Glutamatergic neuron (in vitro differentiated cells): Measurements from ENCODE around the gene NPTXR. TPM values are rescaled to one million over a fixed set of nuclear protein-coding genes. Genes with fewer than 3 reads are reported as not detected.
A peak's percentile ranks its signal among the peaks of the same experiment; 100 is the strongest.

Experiments used
- DNase-seq: peaks from one replicate; pipeline ENCODE4 v3.0.0; 2022
- H3K27ac Mint-ChIP-seq: one replicate; pipeline ENCODE4 v1.8.0; 2020; ENCODE audit warnings: mild to moderate bottlenecking, mixed read lengths, inconsistent platforms; ENCODE audit not compliant: unreplicated experiment
- H3K27me3 Mint-ChIP-seq: one replicate; pipeline ENCODE4 v1.8.0; 2020; ENCODE audit warnings: mild to moderate bottlenecking, moderate library complexity, mixed read lengths, inconsistent platforms; ENCODE audit not compliant: unreplicated experiment
- H3K36me3 Mint-ChIP-seq: one replicate; pipeline ENCODE4 v1.8.0; 2020; ENCODE audit warnings: mild to moderate bottlenecking, mixed read lengths, inconsistent platforms; ENCODE audit not compliant: unreplicated experiment
- H3K4me1 Mint-ChIP-seq: one replicate; pipeline ENCODE4 v1.8.0; 2020; ENCODE audit warnings: mild to moderate bottlenecking, low read depth, mixed read lengths, inconsistent platforms; ENCODE audit not compliant: unreplicated experiment
- H3K4me3 Mint-ChIP-seq: one replicate; pipeline ENCODE4 v1.8.0; 2020; ENCODE audit warnings: mild to moderate bottlenecking, mixed read lengths, inconsistent platforms; ENCODE audit not compliant: unreplicated experiment
- H3K9me3 Mint-ChIP-seq: one replicate; pipeline ENCODE4 v1.8.0; 2020; ENCODE audit warnings: mild to moderate bottlenecking, moderate library complexity, mixed read lengths, inconsistent platforms; ENCODE audit not compliant: unreplicated experiment
- CTCF ChIP-seq: fragments of 200-600 bp; sonication (generic); IDR thresholded peaks from one replicate; pipeline ENCODE4 v1.5.0; 2021; ENCODE audit not compliant: partially characterized antibody, unreplicated experiment
- total RNA-seq: library from RNA; stranded (reverse); fragmentation: NEBNext Ultra II Directional; extraction: Animal tissue kit (Norgen Biotek cat#: 25700); gene quantifications from one replicate; pipeline ENCODE4 v1.2.1, GENCODE V29; 2021; ENCODE audit not compliant: unreplicated experiment

The NPTXR gene
- total RNA-seq, 1 donor from 2014 or later = 9.2 TPM

DNA sequence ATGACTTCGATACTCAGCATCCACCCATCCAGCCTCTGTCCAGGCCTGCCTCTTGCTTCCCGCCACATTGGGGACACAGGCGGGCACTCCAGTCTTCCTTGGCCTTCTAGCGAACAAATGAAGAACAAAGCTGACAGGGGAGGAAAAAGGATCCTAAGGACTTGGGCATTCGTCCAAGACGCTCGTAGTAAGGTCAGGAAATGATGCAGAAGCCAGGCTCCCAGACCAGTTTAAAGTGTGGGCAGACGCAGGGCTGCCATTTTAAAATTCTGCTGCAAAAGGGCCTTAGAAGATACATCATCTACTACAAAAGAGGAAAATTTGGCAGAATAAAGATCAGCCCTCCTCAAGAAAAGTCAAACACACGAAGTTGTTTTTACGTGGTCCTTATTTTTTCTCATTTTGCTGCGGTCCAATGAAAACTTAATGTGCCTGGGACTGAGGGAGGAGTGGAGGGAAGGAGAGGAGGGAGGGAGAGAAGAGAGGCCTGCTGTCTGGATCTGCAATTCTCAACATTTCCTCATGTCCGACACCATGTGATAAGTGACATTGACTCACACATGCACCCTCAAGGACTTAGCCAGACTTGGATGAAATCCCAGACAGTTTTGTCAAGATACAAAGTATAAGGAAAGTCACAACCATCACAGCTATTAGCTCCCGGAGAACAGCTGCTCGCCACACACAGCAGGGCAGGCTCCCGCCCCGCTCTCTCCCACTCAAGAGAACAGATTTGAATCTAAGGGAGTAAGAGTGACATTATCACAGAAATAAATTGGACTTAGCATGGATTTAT, 55.6 kb downstream of the NPTXR start:
- no peak for DNase-seq
- no peak overlapping the region for H3K27ac Mint-ChIP-seq
- no peaks in the 10 kb centered on the region for H3K36me3 Mint-ChIP-seq
- no peak for TF ChIP-seq CTCF
- peaks cover 2% of the 10 kb centered on the region for H3K27me3 Mint-ChIP-seq
- H3K4me3 Mint-ChIP-seq = no peak overlapping the region
- H3K4me1 Mint-ChIP-seq = peaks cover 10% of the 10 kb centered on the region
- H3K9me3 Mint-ChIP-seq = peaks cover 1% of the 10 kb centered on the region

- no peak for DNase-seq
- peaks cover 2% of the 10 kb centered on the region for H3K27me3 Mint-ChIP-seq
- H3K4me1 Mint-ChIP-seq = peaks cover 18% of the 10 kb centered on the region
- H3K36me3 Mint-ChIP-seq = peaks cover 8% of the 10 kb centered on the region
- H3K27ac Mint-ChIP-seq = no peak overlapping the region
- no peak for TF ChIP-seq CTCF
- peaks cover 1% of the 10 kb centered on the region for H3K9me3 Mint-ChIP-seq
- H3K4me3 Mint-ChIP-seq = no peak overlapping the region
Measured at GRCh38 chr22:38786631-38787030, 57.2 kb downstream of the NPTXR start.

DNA sequence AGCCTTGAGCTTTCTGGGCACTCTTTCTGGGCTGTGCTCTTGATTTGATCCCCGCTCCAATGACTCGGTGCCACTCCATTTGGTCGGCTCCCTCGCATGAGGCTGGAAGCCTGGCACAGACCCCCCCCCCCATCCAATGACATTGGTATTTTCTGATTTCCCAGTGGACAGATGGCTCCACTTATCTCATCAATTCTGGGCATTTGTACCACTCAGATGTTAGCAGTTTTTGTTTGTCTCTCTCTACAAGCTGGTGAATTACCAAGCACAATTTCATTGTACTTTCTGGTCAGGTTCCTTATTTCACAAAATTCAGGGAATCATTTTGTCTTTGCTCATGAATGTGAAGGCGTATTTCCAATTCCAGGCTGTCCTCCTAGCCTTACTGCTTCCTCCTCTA, 59.0 kb downstream of the NPTXR start:
- H3K4me1 Mint-ChIP-seq = peaks cover 18% of the 10 kb centered on the region
- peaks cover 2% of the 10 kb centered on the region for H3K27me3 Mint-ChIP-seq
- peaks cover 12% of the 10 kb centered on the region for H3K36me3 Mint-ChIP-seq
- DNase-seq = no peak
- H3K27ac Mint-ChIP-seq = no peak overlapping the region
- H3K9me3 Mint-ChIP-seq = peaks cover 3% of the 10 kb centered on the region
- H3K4me3 Mint-ChIP-seq = no peak overlapping the region
- no peak for TF ChIP-seq CTCF

GRCh38 chr22:38784035-38784434, 59.8 kb downstream of the NPTXR start:
- Mint-ChIP-seq H3K4me1 (peaks cover 18% of the 10 kb centered on the region), H3K27me3 (peaks cover 4% of the 10 kb centered on the region), H3K27ac (peak overlapping the region; percentile 52), H3K4me3 (no peak overlapping the region), H3K36me3 (peaks cover 12% of the 10 kb centered on the region), H3K9me3 (peaks cover 3% of the 10 kb centered on the region)
- DNase-seq = no peak
- no peak for TF ChIP-seq CTCF

- Mint-ChIP-seq H3K4me1 (peaks cover 12% of the 10 kb centered on the region), H3K27me3 (peaks cover 5% of the 10 kb centered on the region), H3K36me3 (peaks cover 12% of the 10 kb centered on the region), H3K4me3 (no peak overlapping the region), H3K27ac (peak overlapping the region; percentile 59), H3K9me3 (peaks cover 3% of the 10 kb centered on the region)
- DNase-seq = no peak
- no peak for TF ChIP-seq CTCF
Measured at GRCh38 chr22:38783095-38783615, 60.7 kb downstream of the NPTXR start.
